ACC112 (cell line): ENCODE data around the gene RANBP2.
A peak's percentile ranks its signal among the peaks of the same experiment; 100 is the strongest.
"Not testable (repeated sequence)": the region's sequence is repeated elsewhere in the genome, so short reads cannot be mapped to it uniquely, and the experiment has no call there.

ENCODE experiments used
- H2AFZ ChIP-seq: fragments of 200-600 bp; sonication (generic); one replicate; pipeline ENCODE4 v1.6.0; 2017; ENCODE audit warnings: antibody characterized with exemption, low read length; ENCODE audit not compliant: unreplicated experiment
- H3K27ac ChIP-seq: fragments of 200-600 bp; sonication (generic); 2 replicates; pipeline ENCODE4 v1.5.1; 2014; ENCODE audit warnings: low read depth, mild to moderate bottlenecking, antibody characterized with exemption, low read length, moderate library complexity
- H3K27me3 ChIP-seq: fragments of 200-600 bp; sonication (generic); 2 replicates; pipeline ENCODE4 v1.6.1; 2014; ENCODE audit warnings: mild to moderate bottlenecking, antibody characterized with exemption, low read length, moderate library complexity, mixed read lengths; ENCODE audit not compliant: insufficient read depth
- H3K36me3 ChIP-seq: fragments of 200-600 bp; sonication (generic); 2 replicates; pipeline ENCODE4 v1.6.1; 2016; ENCODE audit warnings: mild to moderate bottlenecking, antibody characterized with exemption, low read length, moderate library complexity, mixed read lengths; ENCODE audit not compliant: insufficient read depth
- H3K4me1 ChIP-seq: fragments of 200-600 bp; sonication (generic); one replicate; pipeline ENCODE4 v1.6.1; 2016; ENCODE audit warnings: low read length, mixed read lengths; ENCODE audit not compliant: insufficient read depth, unreplicated experiment, control insufficient read depth
- H3K4me3 ChIP-seq: fragments of 200-600 bp; sonication (generic); 2 replicates; pipeline ENCODE4 v1.5.1; 2014; ENCODE audit warnings: mild to moderate bottlenecking, low read depth, low read length
- H3K79me2 ChIP-seq: fragments of 200-600 bp; sonication (generic); one replicate; pipeline ENCODE4 v1.6.0; 2016; ENCODE audit warnings: low read length; ENCODE audit not compliant: control insufficient read depth, unreplicated experiment, insufficient read depth

RANBP2 gene

DNA sequence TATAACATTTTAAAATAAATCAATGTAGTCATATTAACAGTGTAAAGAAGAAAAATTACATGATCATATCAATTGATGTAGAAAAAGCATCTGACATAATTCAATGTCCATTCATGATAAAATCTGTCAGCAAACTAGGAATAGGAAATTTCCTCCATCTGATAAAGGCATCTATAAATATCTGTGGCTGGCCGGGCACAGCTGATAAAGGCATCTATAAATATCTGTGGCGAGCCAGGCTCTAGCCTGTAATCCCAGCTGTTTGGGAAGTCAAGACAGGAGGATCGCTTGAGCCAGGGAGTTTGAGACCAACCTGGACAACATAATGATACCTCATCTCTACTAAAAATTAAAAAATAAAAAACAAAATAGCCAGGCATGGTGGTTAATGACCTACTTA lies 18.1 kb upstream of the RANBP2 start:
- H3K27me3 ChIP-seq: no peaks in the 10 kb centered on the region
- no peak overlapping the region for H2AFZ ChIP-seq
- no peaks in the 10 kb centered on the region for H3K4me1 ChIP-seq
- no peak overlapping the region for H3K27ac ChIP-seq
- no peaks in the 10 kb centered on the region for H3K36me3 ChIP-seq
- no peak overlapping the region for H3K4me3 ChIP-seq
- no peaks in the 10 kb centered on the region for H3K79me2 ChIP-seq

DNA sequence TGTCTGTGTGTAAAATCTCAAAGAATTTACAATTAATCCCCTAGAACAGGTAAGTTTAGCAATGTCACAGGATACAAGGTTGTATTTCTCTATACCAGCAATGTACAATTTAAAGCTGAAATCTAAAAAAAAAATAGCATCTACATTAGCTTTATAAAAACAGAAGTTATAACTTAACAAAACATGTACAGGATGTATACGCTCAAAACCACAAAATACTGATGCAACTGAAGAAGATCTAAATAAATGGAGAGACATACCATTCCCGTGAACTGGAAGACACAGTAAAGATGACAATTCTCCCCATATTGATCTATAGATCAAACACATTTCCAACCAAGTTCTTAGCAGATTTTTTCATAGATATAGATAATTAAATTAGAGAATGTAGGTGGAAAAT lies 17.5 kb upstream of the RANBP2 start:
- H3K27ac ChIP-seq: no peak overlapping the region
- no peaks in the 10 kb centered on the region for H3K27me3 ChIP-seq
- no peaks in the 10 kb centered on the region for H3K4me1 ChIP-seq
- H3K4me3 ChIP-seq: no peak overlapping the region
- H3K36me3 ChIP-seq: no peaks in the 10 kb centered on the region
- H2AFZ ChIP-seq: no peak overlapping the region
- no peaks in the 10 kb centered on the region for H3K79me2 ChIP-seq

DNA sequence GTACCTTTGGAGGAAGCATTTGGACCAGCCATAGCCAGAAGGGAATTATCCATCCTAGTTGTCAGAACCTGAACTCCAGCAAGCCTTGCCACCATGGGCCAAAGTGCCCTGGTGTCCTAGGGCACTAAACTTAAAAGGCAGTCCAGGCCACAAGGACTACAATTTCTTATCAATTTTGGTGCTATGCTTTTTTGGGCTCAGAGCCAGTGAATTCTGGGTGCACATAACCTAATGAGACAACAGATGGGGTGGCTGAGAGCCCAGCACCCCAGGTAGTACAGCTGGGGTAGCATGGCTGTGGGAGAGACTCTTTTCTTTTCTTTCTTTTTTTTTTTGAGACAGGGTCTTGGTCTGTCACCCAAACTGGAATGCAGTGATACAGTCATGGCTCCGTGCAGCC lies 14.4 kb upstream of the RANBP2 start:
- Histone ChIP-seq H3K36me3 (no peaks in the 10 kb centered on the region), H3K27me3 (no peaks in the 10 kb centered on the region), H3K27ac (no peak overlapping the region), H3K79me2 (no peaks in the 10 kb centered on the region), H3K4me3 (no peak overlapping the region), H2AFZ (no peak overlapping the region), H3K4me1 (no peaks in the 10 kb centered on the region)

DNA sequence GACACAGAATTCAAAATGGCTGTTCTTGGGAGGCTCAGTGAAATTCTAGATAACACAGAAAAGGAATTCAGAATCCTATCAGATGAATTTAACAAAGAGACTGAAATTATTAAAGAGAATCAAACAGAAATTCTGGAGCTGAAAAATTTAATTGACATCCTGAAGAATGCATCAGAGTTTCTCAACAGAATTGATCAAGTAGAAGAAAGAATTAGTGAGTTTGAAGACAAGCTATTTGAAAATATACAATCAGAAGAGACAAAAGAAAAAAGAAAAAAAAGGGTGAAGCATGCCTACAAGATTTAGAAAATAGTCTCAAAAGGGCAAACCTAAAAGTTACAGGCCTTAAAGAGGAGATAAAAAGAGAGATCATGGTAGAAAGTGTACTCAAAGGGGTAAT lies 12.0 kb upstream of the RANBP2 start:
- no peak overlapping the region for H3K4me3 ChIP-seq
- no peaks in the 10 kb centered on the region for H3K4me1 ChIP-seq
- H3K27me3 ChIP-seq: no peaks in the 10 kb centered on the region
- no peak overlapping the region for H3K27ac ChIP-seq
- H3K79me2 ChIP-seq: no peaks in the 10 kb centered on the region
- no peak overlapping the region for H2AFZ ChIP-seq
- H3K36me3 ChIP-seq: no peaks in the 10 kb centered on the region

DNA sequence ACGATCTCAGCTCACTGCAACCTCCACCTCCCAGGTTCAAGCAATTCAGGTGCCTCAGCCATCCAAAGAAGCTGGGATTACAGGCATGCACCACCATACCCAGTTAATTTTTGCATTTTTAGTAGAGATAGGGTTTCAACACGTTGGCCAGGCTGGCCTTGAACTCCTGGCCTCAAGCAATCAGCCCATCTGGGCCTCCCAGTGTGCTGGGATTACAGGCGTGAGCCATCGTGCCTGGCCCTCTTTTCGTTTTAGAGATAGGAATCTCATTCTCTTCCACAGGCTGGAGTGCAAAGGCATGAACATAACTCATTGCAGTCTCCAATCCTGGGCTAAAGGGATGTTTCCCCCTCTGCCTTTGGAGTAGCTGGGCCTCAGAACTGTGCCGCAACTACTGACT lies 2.3 kb upstream of the RANBP2 start:
- not testable (repeated sequence) for H3K36me3 ChIP-seq, H2AFZ ChIP-seq, H3K4me1 ChIP-seq, H3K27me3 ChIP-seq, H3K27ac ChIP-seq, H3K4me3 ChIP-seq
- peaks cover 22% of the 10 kb centered on the region for H3K79me2 ChIP-seq

DNA sequence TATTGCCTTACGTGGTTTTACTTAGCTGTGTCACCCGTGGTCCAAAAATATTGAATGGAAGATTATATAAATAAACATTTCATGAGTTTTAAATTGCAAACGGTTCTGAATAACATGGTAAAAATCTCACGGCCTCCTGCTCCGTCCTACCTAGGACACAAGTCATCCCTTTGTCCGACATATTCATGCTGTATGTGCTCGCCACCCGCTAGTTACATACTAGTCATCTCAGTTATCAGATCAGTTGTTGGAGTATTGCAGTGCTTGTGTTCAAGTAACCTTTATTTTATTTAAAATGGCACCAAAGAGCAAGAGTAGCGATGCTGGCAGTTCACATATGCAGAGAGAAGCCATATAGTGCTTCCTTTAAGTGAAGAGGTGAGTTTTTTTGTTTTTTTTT lies 6.8 kb downstream of the RANBP2 start:
- H2AFZ ChIP-seq, H3K27me3 ChIP-seq, H3K27ac ChIP-seq, H3K36me3 ChIP-seq, H3K4me1 ChIP-seq, H3K4me3 ChIP-seq: not testable (repeated sequence)
- peaks cover 67% of the 10 kb centered on the region for H3K79me2 ChIP-seq

DNA sequence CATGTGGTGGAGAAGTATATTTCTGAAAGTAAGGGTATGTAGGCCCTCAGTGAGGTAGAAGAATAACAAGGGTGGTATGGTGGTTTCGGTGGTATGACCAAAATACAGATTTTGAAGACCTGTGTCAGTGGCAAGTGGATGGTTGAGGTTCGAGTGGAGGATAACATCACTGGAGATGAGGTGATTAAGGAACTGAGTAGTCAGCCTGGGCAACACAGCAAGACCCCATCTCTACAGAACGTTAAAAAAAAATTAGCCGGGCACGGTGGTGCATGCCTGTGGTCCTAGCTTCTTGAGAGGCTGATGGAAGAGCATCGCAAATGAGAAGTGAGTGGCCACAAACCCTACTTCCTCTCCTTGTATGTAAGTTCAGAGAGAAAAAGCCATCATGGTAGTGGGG lies 15.4 kb downstream of the RANBP2 start:
- not testable (repeated sequence) for H3K4me1 ChIP-seq, H3K4me3 ChIP-seq, H3K79me2 ChIP-seq, H2AFZ ChIP-seq, H3K27me3 ChIP-seq, H3K36me3 ChIP-seq
- peak overlapping the region; percentile 32; the same call in 1 of the 2 replicates for H3K27ac ChIP-seq

DNA sequence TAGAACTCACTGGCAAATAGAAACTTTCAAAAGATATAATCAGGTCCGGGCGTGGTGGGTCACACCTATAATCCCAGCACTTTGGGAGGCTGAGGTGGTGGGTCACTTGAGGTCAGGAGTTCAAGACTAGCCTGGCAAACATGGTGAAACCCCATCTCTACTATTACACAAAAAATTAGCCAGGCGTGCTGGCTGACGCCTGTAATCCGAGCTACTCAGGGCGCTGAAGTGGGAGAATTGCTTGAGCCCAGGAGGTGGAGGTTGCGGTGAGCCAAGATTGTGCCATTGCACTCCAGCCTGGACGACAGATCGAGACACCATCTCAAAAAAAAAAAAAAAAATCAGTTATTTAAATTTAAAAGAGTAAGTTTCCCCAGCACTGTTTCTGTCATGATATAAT lies 38.7 kb downstream of the RANBP2 start:
- not testable (repeated sequence) for H3K79me2 ChIP-seq, H3K4me3 ChIP-seq, H3K36me3 ChIP-seq, H2AFZ ChIP-seq, H3K27ac ChIP-seq, H3K27me3 ChIP-seq, H3K4me1 ChIP-seq

DNA sequence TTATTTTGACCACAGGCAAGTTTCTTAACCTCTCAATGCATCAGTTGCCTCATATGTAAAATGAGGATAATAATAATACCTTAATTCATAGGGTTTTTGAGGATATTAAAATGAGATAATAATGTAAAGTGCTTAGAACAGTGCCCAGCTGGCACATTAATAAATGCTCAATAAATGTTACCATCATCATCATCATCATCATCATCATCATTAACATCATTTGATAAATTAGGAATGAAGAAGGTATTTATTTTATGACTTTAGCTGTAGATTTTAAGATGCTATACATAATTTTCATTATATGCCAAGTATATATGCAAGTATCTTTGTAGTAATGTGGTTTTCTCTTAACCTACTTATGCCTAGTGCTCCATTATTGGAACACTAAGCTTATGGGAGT lies 43.3 kb downstream of the RANBP2 start:
- H2AFZ ChIP-seq, H3K4me3 ChIP-seq, H3K4me1 ChIP-seq, H3K79me2 ChIP-seq, H3K27ac ChIP-seq, H3K27me3 ChIP-seq: not testable (repeated sequence)
- peaks cover 25% of the 10 kb centered on the region for H3K36me3 ChIP-seq

DNA sequence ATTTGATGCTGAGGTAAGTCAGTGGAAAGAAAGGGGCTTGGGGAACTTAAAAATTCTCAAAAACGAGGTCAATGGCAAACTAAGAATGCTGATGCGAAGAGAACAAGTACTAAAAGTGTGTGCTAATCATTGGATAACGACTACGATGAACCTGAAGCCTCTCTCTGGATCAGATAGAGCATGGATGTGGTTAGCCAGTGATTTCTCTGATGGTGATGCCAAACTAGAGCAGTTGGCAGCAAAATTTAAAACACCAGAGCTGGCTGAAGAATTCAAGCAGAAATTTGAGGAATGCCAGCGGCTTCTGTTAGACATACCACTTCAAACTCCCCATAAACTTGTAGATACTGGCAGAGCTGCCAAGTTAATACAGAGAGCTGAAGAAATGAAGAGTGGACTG lies 47.4 kb downstream of the RANBP2 start:
- not testable (repeated sequence) for H3K4me3 ChIP-seq, H3K27me3 ChIP-seq, H3K4me1 ChIP-seq, H3K79me2 ChIP-seq, H2AFZ ChIP-seq, H3K27ac ChIP-seq
- H3K36me3 ChIP-seq: peaks cover 29% of the 10 kb centered on the region

DNA sequence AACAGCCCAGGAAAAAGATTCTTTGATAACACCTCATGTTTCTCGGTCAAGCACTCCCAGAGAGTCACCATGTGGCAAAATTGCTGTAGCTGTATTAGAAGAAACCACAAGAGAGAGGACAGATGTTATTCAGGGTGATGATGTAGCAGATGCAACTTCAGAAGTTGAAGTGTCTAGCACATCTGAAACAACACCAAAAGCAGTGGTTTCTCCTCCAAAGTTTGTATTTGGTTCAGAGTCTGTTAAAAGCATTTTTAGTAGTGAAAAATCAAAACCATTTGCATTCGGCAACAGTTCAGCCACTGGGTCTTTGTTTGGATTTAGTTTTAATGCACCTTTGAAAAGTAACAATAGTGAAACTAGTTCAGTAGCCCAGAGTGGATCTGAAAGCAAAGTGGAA lies 48.6 kb downstream of the RANBP2 start:
- not testable (repeated sequence) for H3K27ac ChIP-seq, H2AFZ ChIP-seq, H3K4me1 ChIP-seq, H3K79me2 ChIP-seq, H3K27me3 ChIP-seq, H3K4me3 ChIP-seq
- H3K36me3 ChIP-seq: peaks cover 38% of the 10 kb centered on the region

DNA sequence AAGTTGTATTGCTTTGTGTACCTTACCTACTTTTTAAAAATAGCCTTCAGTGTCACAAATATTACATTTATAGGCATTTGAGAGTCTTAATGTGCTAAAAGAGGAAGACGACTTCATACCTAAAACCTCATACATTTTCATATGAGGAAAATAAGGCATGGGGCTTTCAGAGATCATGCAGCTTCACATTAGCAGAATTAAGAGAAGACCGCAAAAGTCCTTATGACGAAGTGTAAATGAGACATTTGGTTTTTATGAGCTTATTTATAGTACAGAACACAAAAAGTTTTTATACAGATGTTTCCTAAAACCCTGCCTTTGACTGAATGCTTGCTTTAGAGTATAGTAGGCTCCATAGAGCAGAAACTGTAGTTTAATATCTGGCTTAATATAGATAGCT lies 57.2 kb downstream of the RANBP2 start:
- peaks cover 30% of the 10 kb centered on the region for H3K36me3 ChIP-seq
- no peaks in the 10 kb centered on the region for H3K79me2 ChIP-seq
- no peak overlapping the region for H2AFZ ChIP-seq
- no peak overlapping the region for H3K27ac ChIP-seq
- no peaks in the 10 kb centered on the region for H3K4me1 ChIP-seq
- no peak overlapping the region for H3K4me3 ChIP-seq
- H3K27me3 ChIP-seq: no peaks in the 10 kb centered on the region
